ENCODE measurements around the gene IFNAR2.
"Not testable (repeated sequence)": the region's sequence is repeated elsewhere in the genome, so short reads cannot be mapped to it uniquely, and the experiment has no call there.

The IFNAR2 gene

DNA sequence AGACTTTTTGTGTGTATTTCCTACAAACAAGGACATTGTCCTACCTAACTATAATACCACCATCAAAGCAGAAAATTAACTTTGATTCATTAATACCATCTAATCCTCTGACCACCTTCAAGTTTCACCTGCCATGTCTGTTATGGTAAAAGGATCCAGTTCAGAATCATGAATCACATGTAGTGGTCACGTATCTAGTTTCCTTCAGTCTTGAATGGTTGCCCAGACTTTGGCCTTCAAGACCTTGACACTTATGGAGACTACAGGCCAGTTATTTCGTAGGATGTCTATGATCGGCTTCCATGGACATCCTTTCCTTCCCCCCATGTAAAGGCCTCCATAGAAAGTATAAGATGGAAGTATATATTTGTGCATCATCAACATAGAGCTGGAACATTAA lies 10.4 kb upstream of the IFNAR2 start:
- DNase-seq = no peak

GRCh38 chr21:33219954-33220353 lies 9.8 kb upstream of the IFNAR2 start:
- DNase-seq = no peak

DNA sequence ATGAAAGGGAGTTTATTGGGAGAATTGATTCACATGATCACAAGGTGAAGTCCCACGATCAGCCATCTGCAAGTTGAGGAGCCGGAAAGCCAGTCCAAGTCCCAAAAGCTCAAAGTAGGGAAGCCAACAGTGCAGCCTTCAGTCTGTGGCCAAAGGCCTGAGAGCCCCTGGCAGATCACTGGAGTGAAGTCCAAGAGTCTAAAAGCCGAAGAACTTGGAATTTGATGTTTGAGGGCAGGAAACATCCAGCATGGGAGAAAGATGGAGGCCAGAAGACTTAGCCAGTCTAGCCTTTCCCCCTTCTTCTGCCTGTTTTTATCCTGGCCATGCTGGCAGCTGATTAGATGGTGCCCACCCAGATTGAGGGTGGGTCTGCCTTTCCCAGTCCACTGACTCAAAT lies 4.4 kb upstream of the IFNAR2 start:
- DNase-seq = not testable (repeated sequence)

DNA sequence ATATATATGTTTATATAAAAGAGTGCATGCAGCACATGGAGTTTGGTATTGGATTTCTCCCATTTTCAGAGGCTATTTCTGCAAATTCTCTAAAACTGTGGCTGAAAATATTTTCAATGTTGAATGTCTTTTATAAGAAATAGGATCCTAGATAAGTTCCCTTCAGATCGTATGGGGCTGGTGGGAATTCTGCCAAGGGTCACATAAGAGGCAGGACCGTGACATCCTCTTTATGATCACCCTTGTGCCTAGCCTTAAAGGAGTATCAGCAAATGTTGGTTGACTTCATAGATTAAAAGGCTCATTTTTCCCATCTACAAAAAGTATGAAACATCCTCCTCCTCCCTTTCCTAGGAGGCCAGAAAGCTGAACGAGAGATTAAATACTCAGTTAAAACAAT lies 1.3 kb upstream of the IFNAR2 start:
- DNase-seq = no peak

- DNase-seq = no peak
These were observed 497 bp upstream of the IFNAR2 start for GRCh38 chr21:33229099-33229783.

- DNase-seq = no peak
These were observed 997 bp downstream of the IFNAR2 start for GRCh38 chr21:33230545-33231324.

DNA sequence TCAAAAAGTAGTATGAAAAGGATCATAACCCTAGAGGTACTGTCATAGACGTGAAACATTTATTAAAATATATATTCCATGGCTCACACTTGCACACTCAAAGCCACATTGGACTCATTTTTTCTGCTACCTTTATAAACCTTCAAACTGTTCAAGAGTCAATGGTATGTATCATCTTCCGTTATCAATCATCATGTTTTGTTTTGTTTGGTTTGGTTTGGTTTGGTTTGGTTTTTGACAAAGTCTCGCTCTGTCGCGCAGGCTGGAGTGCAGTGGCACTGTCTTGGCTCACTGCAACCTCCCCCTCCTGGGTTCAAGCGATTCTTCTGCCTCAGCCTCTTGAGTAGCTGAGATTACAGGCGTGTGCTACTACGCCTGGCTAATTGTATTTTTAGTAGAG lies 1.8 kb downstream of the IFNAR2 start:
- no peak for DNase-seq

- DNase-seq = no peak
These were observed 2.7 kb downstream of the IFNAR2 start for GRCh38 chr21:33232291-33233034.

- no peak for DNase-seq
These were observed 5.1 kb downstream of the IFNAR2 start for GRCh38 chr21:33234635-33235520.

GRCh38 chr21:33236013-33236686 lies 6.4 kb downstream of the IFNAR2 start:
- DNase-seq = no peak

GRCh38 chr21:33236766-33237165 lies 7.0 kb downstream of the IFNAR2 start:
- no peak for DNase-seq

DNA sequence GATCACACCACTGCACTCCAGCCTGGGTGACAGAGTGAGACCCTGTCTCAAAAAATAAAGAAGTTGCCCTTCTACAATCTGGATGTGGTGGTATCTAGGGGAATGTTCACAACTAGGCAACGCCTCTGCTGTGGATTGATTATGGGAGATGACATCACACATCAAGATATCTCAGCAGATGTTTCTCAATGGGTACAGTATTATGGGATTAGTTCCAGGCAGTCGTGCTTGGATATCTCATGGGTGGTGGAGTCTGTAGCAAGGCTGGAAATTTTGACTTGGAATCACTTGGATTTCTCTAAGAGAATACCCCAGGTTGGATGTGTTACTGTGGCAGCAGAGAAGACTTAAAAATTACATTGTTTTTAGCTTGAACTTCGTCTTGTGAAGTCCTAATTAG lies 7.7 kb downstream of the IFNAR2 start:
- no peak for DNase-seq

GRCh38 chr21:33238146-33238545 lies 8.4 kb downstream of the IFNAR2 start:
- no peak for DNase-seq

DNA sequence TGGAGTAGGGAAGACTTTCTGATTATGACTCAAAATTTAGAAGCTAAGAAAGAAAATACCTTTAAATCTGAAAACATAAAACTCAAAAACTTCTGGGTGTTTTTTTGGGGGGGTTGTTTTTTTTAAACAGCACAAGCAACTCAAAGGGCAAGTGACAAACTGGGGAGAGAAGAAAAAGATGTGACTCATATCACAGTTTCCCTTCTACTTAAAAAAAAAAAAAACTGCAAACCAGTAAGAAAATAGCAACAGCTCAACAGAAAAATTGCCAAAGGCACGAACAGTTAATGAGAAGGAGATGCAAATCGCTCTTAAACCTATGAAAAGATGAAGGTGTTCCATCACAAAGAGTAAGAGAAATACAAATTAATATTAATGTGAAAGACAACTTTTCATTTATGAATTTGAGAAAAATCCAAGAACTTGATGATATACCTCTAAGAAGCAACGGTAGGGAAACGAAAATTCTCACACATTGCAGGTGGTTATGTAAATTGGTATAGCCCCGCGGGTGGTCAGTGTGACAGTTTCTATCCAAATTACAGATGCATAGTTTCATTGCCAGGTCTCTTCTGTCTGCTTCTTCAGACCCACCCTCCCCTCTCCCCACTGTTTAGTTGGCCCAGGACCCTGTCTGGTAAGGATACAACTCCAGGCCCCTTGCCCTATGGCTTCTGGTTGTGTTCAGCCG lies 9.0 kb downstream of the IFNAR2 start:
- DNase-seq = no peak

- DNase-seq = not testable (repeated sequence)
These were observed 9.9 kb downstream of the IFNAR2 start for GRCh38 chr21:33239559-33240127.

GRCh38 chr21:33240404-33240803 lies 10.7 kb downstream of the IFNAR2 start:
- DNase-seq = no peak

GRCh38 chr21:33241846-33242245 lies 12.1 kb downstream of the IFNAR2 start:
- DNase-seq = no peak

GRCh38 chr21:33242846-33243245 lies 13.1 kb downstream of the IFNAR2 start:
- DNase-seq = not testable (repeated sequence)

- no peak for DNase-seq
These were observed 14.5 kb downstream of the IFNAR2 start for GRCh38 chr21:33244082-33244778.

GRCh38 chr21:33244779-33245105 lies 15.0 kb downstream of the IFNAR2 start:
- no peak for DNase-seq
